GM19099 (cell line): ENCODE data around the gene SOX1.

Experiments
- POLR2A ChIP-seq: IDR thresholded peaks from 3 replicates; pipeline ENCODE4 v1.6.1; 2011; ENCODE audit warnings: low read depth; ENCODE audit not compliant: insufficient read length; ENCODE audit errors: extremely low read depth

SOX1 gene

GRCh38 chr13:112105892-112106291 lies 38.9 kb downstream of the SOX1 start:
- TF ChIP-seq POLR2A = no peak

GRCh38 chr13:112106478-112107141 lies 39.7 kb downstream of the SOX1 start:
- TF ChIP-seq POLR2A = no peak

DNA sequence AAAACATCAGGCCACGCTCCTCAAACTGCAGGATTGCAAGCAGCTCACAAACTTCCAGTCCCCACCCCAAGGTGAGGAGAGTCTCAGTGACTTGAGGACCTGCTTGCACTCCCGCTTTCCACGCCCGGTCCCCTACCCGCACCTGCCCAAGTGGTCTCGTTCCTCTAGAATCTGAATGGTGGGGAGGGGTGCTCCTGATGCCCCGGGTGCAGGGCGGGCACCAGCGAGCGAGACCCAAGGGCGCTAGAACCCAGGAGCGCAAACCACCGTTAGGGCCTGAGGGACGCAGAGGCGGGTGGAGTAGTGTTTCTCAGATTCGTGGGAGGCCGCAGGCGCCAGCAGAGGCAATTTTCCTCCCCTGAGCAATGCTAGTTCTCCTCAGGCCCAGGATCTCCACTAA lies 40.3 kb downstream of the SOX1 start:
- TF ChIP-seq POLR2A = no peak

DNA sequence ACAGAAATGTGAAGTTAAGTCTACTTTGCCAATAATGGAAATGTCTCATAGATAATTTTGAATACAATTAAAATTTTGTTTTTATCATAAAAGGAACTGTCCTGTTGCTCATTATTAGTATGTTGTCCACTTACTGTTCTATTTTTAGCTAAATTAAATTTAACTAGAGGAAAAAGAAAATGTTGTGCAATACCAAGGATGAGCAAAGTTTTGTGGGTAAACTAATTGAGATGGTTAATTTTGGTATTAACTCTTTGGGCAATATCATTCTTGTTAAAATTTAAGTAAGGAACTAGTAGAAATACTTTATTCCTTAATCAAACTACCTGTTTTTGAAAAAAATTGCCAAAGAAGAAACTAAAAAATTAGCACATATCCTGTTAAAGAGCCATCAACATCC lies 43.5 kb downstream of the SOX1 start:
- no peak for TF ChIP-seq POLR2A

- no peak for TF ChIP-seq POLR2A
These were observed 44.4 kb downstream of the SOX1 start for GRCh38 chr13:112111239-112111857.

GRCh38 chr13:112112534-112113276 lies 45.8 kb downstream of the SOX1 start:
- no peak for TF ChIP-seq POLR2A

DNA sequence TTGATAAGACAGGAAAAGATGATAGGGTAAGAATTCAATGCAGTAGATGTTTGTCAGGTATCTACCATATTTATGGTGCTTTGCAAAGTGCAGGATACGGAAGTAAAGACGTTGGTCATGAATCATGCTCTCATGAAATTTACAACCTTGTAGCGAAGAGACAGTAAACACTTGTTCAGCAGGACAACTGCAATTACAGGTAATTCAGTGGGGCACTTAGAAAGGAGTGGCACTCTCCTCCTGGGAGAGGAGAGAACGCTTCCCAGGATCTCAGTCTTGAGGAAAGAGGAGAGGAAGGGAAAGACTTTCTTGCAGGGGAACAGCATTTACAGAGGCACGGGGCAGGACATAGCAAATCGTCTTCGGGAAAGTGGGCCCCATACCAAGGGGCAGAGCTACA lies 46.4 kb downstream of the SOX1 start:
- TF ChIP-seq POLR2A = no peak

DNA sequence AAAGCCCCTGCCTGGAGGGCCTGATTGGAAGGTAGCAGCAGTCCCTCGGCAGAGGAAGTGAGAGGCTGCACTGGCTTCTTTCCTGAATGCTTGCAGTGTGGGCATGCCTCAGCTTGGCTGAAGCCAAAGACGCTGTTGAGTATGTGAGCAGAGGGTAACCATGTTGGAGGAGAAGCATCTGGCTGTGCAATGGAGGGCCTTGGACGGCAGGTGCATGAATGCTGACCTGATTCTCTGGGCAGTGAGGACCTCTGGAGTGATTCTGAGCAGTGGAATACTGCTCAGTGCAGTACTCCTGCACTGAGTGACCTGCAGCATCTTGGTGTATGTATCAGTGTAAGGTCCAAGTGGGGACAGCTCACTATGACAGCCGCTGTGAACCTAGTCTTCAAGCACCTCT lies 46.9 kb downstream of the SOX1 start:
- no peak for TF ChIP-seq POLR2A

DNA sequence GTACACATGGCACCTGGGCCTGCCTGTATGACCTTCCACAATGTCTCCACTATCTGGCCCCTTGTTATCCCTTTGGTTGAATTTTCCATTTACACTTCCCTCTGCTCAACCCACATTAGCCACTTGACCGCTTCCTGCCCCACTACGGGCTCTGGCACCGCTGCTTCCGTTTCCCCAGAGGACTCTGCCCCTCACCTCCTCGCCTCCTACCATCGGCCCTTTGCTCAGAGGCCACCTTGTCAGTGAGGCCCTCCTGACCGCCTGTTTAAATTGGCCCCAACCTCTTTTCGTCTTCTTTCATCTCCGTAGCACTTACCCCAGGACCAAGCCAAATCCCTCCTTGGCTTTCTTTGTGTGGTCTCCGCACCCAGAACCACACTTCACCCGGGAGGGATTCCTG lies 47.4 kb downstream of the SOX1 start:
- TF ChIP-seq POLR2A = no peak

DNA sequence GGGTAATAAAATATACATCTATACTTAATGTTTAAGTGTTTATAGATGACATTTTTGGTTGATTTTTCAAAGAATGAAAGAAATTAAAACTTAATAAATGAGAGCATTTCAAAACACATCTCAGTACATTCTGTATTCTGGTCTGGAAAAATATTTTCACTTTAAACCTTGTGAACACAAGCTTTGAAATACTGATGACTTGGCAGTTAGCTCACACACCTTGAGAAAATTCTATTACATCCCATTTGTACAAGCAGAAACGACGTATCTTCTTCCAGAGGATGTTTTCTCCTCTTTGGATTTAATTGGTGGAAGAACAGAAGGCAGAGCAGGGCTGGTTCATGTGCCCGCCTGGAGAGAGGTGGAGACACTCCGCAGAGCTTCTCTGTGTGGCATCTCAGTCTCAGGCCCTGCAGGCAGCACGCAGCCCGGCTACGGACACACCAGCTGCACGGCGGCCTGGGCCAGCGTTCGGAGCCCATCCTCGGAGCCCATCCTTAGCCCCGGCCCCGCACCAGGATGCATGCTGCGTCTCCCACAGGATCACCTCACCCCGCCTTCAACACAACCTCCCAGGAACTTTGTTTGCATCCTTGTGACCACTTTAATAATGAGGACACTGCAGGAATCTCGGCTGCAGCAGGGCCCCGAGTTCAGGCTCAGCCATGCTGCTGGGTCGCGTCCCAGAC lies 48.6 kb downstream of the SOX1 start:
- TF ChIP-seq POLR2A = no peak

GRCh38 chr13:112116187-112116950 lies 49.4 kb downstream of the SOX1 start:
- no peak for TF ChIP-seq POLR2A

DNA sequence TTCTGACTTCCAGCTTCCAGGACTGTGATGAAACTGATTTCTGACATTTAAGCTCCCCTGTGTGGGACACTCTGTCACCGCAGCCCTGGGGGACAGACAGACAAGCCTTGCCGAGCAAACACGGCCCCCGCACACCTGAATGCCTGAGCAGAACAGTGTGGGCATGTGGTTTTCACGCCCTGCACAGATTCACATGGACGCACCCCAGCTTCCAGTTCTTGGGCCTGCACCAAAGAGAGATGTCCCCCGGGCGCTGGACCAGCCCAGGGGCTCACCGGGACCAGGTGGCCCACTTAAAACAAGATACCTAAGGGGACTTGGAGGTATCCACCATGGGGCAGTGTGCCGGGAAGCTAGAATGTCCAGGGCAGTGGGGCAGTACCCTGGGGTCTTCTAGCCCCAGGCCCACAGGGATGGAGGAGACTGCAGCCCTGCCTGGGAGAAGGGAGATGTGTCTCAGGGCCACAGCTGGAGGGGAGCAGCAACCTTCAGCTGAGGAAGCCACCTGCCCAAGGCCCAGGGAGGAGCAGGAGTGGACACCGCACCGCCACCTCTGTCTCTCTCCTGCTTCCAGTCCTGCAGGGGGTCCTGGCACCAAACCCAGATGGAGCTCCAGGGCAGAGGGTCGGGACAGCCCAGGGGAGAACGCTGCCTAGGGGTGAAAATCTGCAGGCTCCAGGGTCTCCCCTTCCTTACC lies 50.5 kb downstream of the SOX1 start:
- no peak for TF ChIP-seq POLR2A

DNA sequence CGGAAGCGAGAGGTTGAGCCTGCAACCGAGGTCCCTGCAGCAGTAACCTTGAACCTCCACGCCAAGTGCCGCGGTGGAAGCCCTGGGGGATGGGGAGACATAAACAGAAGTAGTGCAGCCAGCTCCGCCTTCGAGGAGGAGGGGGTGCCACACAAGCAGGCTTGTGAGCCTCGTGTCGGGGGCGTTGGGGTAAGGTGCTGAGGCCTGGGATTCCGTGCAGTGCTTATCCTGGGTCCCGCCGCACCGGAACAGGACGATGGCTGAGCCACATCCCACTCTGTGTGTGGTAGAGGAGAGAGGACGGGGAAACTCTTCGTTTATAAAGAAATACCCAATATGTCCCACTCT lies 51.0 kb downstream of the SOX1 start:
- no peak for TF ChIP-seq POLR2A

DNA sequence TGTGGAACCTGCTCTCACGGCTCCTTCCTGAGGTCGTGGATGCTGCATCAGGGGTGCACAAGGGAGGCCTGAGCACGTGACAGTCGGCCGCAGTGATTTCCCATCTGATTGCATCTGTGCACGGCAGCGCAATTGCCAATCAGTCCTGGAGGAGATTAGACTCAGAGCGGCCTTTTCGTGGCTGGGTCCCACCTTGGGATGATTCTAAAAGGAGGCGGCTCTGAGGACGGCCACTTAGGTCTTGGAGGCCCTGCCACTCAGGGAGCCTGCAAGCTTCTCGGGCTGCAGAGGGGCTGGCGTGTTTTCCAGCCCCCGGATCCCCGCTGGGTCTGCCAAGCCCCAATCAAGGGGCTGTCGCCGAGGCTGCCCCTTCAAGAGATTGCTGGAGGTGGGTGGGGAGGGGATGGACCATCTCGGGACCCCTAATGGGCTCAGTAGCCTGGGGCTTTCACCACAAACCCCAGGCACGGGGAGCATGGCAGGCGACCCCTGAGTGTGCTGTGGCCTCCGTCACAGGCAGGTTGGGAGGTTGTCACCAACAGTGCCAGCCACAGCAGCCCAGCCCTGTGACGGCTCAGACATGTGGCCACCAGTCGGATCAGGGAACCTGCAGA lies 51.6 kb downstream of the SOX1 start:
- no peak for TF ChIP-seq POLR2A

- TF ChIP-seq POLR2A = no peak
These were observed 52.5 kb downstream of the SOX1 start for GRCh38 chr13:112119192-112120030.
